ENCODE measurements around the gene TRIM4.

GRCh38 chr7:99923200-99923599 lies 3.9 kb upstream of the TRIM4 start:
- TF ChIP-seq SUZ12 (IDR thresholded peaks at IDR 0.05; ENCODE audit: extremely low read depth, insufficient read depth, insufficient read length) (no peak), YY1 (IDR thresholded peaks at IDR 0.05; ENCODE audit: insufficient read depth, insufficient read length) (no peak)
